HepG2 (cell line): ENCODE measurements around the gene KCNMA1. TPM values are rescaled to one million over a fixed set of nuclear protein-coding genes. Genes with fewer than 3 reads are reported as not detected.

Experiments
- ATAC-seq: fragments of 200-7000 bp; cut with Tn5 transposase; 3 replicates; pipeline ENCODE4 v1.9.1; 2020; ENCODE audit warnings: mild to moderate bottlenecking, moderate library complexity
- BruUV-seq: library from RNA; stranded (reverse); fragments of 400-500 nt; replicated peaks from 2 replicates; lab custom pipeline; 2021; lab: Mats Ljungman, UMichigan
- CTCF ChIA-PET: fragments of 300-600 bp; formaldehyde crosslinking; extraction: SDS; loops from one replicate; lab custom pipeline; 2021; ENCODE audit warnings: low total read pairs, inconsistent platforms, low intra/inter-chr PET ratio; lab: Yijun Ruan, JAX
- POLR2A ChIA-PET: fragments of 350-600 bp; sonication (Branson Sonifier 250); formaldehyde crosslinking; loops from one replicate; lab custom pipeline; 2020; ENCODE audit warnings: antibody characterized with exemption, inconsistent platforms; lab: Yijun Ruan, JAX
- DNase-seq: peaks from one replicate; pipeline ENCODE4 v3.0.0-alpha.2; 2015; ENCODE audit warnings: low spot score
- FAIRE-seq: peaks from 3 replicates; lab custom pipeline; 2011; peaks lifted over from hg19 to GRCh38; lab: Jason Lieb, UNC
- H2AFZ ChIP-seq: one replicate; pipeline ENCODE4 v1.6.1; 2011; ENCODE audit warnings: low read length, inconsistent platforms
- H3K27ac ChIP-seq: fragments of 300-600 bp; 3 replicates; pipeline ENCODE4 v1.8.0; 2011; ENCODE audit warnings: mixed run types, mild to moderate bottlenecking, mixed read lengths, low read length, inconsistent platforms; ENCODE audit not compliant: insufficient read depth; ENCODE audit errors: extremely low read length
- H3K27me3 ChIP-seq, 2 experiments: fragments of 200-600 bp in 1 of 2; 2 replicates in 1 of 2; 3 replicates in 1 of 2; pipeline versions ENCODE4 v1.6.0 to v1.8.0; 2011; ENCODE audit warnings: low read length in 2 of 2, mild to moderate bottlenecking in 2 of 2, moderate library complexity in 2 of 2, inconsistent platforms in 1 of 2; ENCODE audit not compliant: insufficient read depth in 2 of 2, control insufficient read depth in 1 of 2
- H3K36me3 ChIP-seq, 2 experiments: fragments of 200-600 bp in 1 of 2; replicated peaks in 1 of 2; 2 replicates in 1 of 2; 3 replicates in 1 of 2; pipeline versions ENCODE4 v1.5.1 to v1.8.0; 2011; ENCODE audit warnings: low read length in 2 of 2, inconsistent platforms in 1 of 2; ENCODE audit not compliant: insufficient read depth in 2 of 2, control insufficient read depth in 1 of 2
- H3K4me1 ChIP-seq: 2 replicates; pipeline ENCODE4 v1.5.1; 2012; ENCODE audit warnings: low read length, inconsistent platforms; ENCODE audit not compliant: insufficient read depth
- H3K4me2 ChIP-seq: 2 replicates; pipeline ENCODE4 v1.6.0; 2011; ENCODE audit warnings: low read depth, low read length, inconsistent platforms
- H3K4me3 ChIP-seq, 3 experiments: fragments of 200-600 bp in 1 of 3; sonication (generic), shearing (Covaris generic) in 1 of 3; replicated peaks in 1 of 3; 2 replicates each; pipeline ENCODE4 v1.5.1; 2011 to 2016; ENCODE audit warnings: low read length in 3 of 3, inconsistent platforms in 2 of 3, low read depth in 2 of 3, mild to moderate bottlenecking in 2 of 3, control low read depth in 1 of 3, mixed read lengths in 1 of 3; ENCODE audit not compliant: insufficient read depth in 1 of 3
- H3K79me2 ChIP-seq: one replicate; pipeline ENCODE4 v1.6.1; 2011; ENCODE audit warnings: low read length, inconsistent platforms; ENCODE audit not compliant: insufficient read depth
- H3K9ac ChIP-seq: 2 replicates; pipeline ENCODE4 v1.6.0; 2011; ENCODE audit warnings: mild to moderate bottlenecking, low read depth, low read length, inconsistent platforms; ENCODE audit not compliant: insufficient read depth
- H3K9me3 ChIP-seq: 2 replicates; pipeline ENCODE4 v1.5.1; 2012; ENCODE audit warnings: mild to moderate bottlenecking, low read length
- H4K20me1 ChIP-seq: 2 replicates; pipeline ENCODE4 v1.6.0; 2011; ENCODE audit warnings: inconsistent platforms, mild to moderate bottlenecking, low read length, moderate library complexity; ENCODE audit not compliant: insufficient read depth
- DR1 ChIP-seq: sonication (generic); formaldehyde crosslinking; IDR thresholded peaks from 2 replicates; pipeline ENCODE4 v1.8.0; 2021; ENCODE audit warnings: mild to moderate bottlenecking, missing genetic modification reagents, inconsistent platforms
- FOXK2 ChIP-seq: fragments of 450-650 bp; IDR thresholded peaks from 2 replicates; pipeline ENCODE4 v1.6.1; 2016
- GABPA ChIP-seq, 2 experiments: IDR thresholded peaks; 2 replicates each; pipeline ENCODE4 v1.6.1; 2011 to 2016; ENCODE audit warnings: low read depth in 2 of 2, low read length in 1 of 2, missing biosample characterization in 1 of 2, missing genetic modification characterization in 1 of 2
- HNF4A ChIP-seq: sonication (generic); formaldehyde crosslinking; IDR thresholded peaks from 2 replicates; pipeline ENCODE4 v1.4.0; 2020; ENCODE audit warnings: missing genetic modification reagents
- HOXA3 ChIP-seq: sonication (generic); formaldehyde crosslinking; IDR thresholded peaks from 2 replicates; pipeline ENCODE4 v1.5.0; 2020; ENCODE audit warnings: missing genetic modification reagents
- MEIS1 ChIP-seq: sonication (generic); formaldehyde crosslinking; IDR thresholded peaks from 2 replicates; pipeline ENCODE4 v1.9.0; 2021; ENCODE audit warnings: mild to moderate bottlenecking, missing genetic modification reagents, moderate library complexity, borderline replicate concordance
- MLLT10 ChIP-seq: sonication (generic); formaldehyde crosslinking; IDR thresholded peaks from 2 replicates; pipeline ENCODE4 v1.4.0; 2020; ENCODE audit warnings: missing genetic modification reagents
- PLRG1 ChIP-seq: fragments of 450-650 bp; conservative IDR thresholded peaks from 2 replicates; pipeline ENCODE4 v1.6.1; 2016
- POLR2A ChIP-seq, 2 experiments: IDR thresholded peaks; 2 replicates each; pipeline ENCODE4 v1.6.1; 2011; ENCODE audit warnings: low read depth in 2 of 2, low read length in 2 of 2, mild to moderate bottlenecking in 1 of 2, moderate library complexity in 1 of 2; ENCODE audit not compliant: insufficient read depth in 1 of 2
- SMAD9 ChIP-seq: sonication (generic); formaldehyde crosslinking; IDR thresholded peaks from 2 replicates; pipeline ENCODE4 v1.5.1; 2020; ENCODE audit warnings: mild to moderate bottlenecking, missing genetic modification reagents
- TARDBP ChIP-seq: sonication (generic); formaldehyde crosslinking; IDR thresholded peaks from 2 replicates; pipeline ENCODE4 v1.8.0; 2022; ENCODE audit warnings: mild to moderate bottlenecking, missing genetic modification reagents
- YY1 ChIP-seq: IDR thresholded peaks from 2 replicates; pipeline ENCODE4 v1.6.1; 2011; ENCODE audit warnings: low read length, low read depth, moderate library complexity, mild to moderate bottlenecking; ENCODE audit not compliant: insufficient read depth, insufficient replicate concordance
- ZBTB8A ChIP-seq: sonication (generic); formaldehyde crosslinking; IDR thresholded peaks from 2 replicates; pipeline ENCODE4 v1.4.0; 2020; ENCODE audit warnings: mild to moderate bottlenecking, low read depth, missing genetic modification reagents, borderline replicate concordance
- ZIK1 ChIP-seq: sonication (generic); formaldehyde crosslinking; IDR thresholded peaks from 2 replicates; pipeline ENCODE4 v1.5.0; 2020; ENCODE audit warnings: mild to moderate bottlenecking, low read depth, missing genetic modification reagents, borderline replicate concordance
- ZNF138 ChIP-seq: sonication (generic); formaldehyde crosslinking; IDR thresholded peaks from 2 replicates; pipeline ENCODE4 v1.5.0; 2020; ENCODE audit warnings: mild to moderate bottlenecking, low read depth, missing genetic modification reagents
- ZNF225 ChIP-seq: sonication (generic); formaldehyde crosslinking; IDR thresholded peaks from 2 replicates; pipeline ENCODE4 v1.4.0; 2020; ENCODE audit warnings: mild to moderate bottlenecking, missing genetic modification reagents
- ZNF24 ChIP-seq: fragments of 450-650 bp; IDR thresholded peaks from 2 replicates; pipeline ENCODE4 v1.6.1; 2017; ENCODE audit warnings: antibody characterized with exemption, mild to moderate bottlenecking
- ZNF614 ChIP-seq: IDR thresholded peaks from 2 replicates; pipeline ENCODE4 v1.6.1; 2018; ENCODE audit warnings: missing biosample characterization, missing genetic modification reagents, inconsistent platforms, borderline replicate concordance
- WGBS: methylation state at CpG from one replicate; pipeline ENCODE4 v1.1.6; 2017; ENCODE audit warnings: low lambda C conversion rate; 5-methylcytosine and 5-hydroxymethylcytosine counted together
- in situ Hi-C: cut with HindIII; loops from 2 replicates; pipeline ENCODE4 v1.10.0; 2017; ENCODE audit warnings: low pct_unique_long_range_greater_than_20kb; ENCODE audit not compliant: extremely low pct_ligation_motif_present
- intact Hi-C: fragments of 100-400 bp; cut with micrococcal nuclease; formaldehyde crosslinking; loops from one replicate; pipeline ENCODE4 v1.10.0; 2022; ENCODE audit not compliant: unreplicated experiment
- polyA plus RNA-seq, 8 experiments: library from polyadenylated mRNA; depleted of rRNA in 3 of 8; stranded (reverse) in 7 of 8; unstranded in 1 of 8; fragments of >200 nt; fragmentation: Illumina TruSeq in 4 of 8; extraction: Trizol in 4 of 8; gene quantifications; 2 replicates each; pipeline versions ENCODE4 v1.2.1 to v1.2.3, GENCODE V29; 2011 to 2016; ENCODE audit warnings: low read depth in 4 of 8, missing spikeins in 1 of 8, mixed read lengths in 1 of 8; ENCODE audit not compliant: insufficient read depth in 1 of 8
- total RNA-seq, 5 experiments: library from RNA; depleted of rRNA; stranded (reverse); fragments of >200 nt; fragmentation: Illumina TruSeq; extraction: Trizol; gene quantifications; 2 replicates each; pipeline ENCODE4 v1.2.3, GENCODE V29; 2016; ENCODE audit warnings: low read depth in 1 of 5
- TF ChIP-seq, protein P1 (sequence below): sonication (generic); formaldehyde crosslinking; IDR thresholded peaks from 2 replicates; pipeline ENCODE4 v1.4.0; 2020; ENCODE audit warnings: low read depth, missing genetic modification reagents
- TF ChIP-seq, protein P2 (sequence below): fragments of 450-650 bp; IDR thresholded peaks from 2 replicates; pipeline ENCODE4 v1.6.1; 2016

Gene KCNMA1
- total and polyA plus RNA-seq, 2 of the 13 experiments (the other 11 are each of a cell fraction or from before 2014, with no cell fraction given), result 0.02 TPM; not detected in 1

DNA sequence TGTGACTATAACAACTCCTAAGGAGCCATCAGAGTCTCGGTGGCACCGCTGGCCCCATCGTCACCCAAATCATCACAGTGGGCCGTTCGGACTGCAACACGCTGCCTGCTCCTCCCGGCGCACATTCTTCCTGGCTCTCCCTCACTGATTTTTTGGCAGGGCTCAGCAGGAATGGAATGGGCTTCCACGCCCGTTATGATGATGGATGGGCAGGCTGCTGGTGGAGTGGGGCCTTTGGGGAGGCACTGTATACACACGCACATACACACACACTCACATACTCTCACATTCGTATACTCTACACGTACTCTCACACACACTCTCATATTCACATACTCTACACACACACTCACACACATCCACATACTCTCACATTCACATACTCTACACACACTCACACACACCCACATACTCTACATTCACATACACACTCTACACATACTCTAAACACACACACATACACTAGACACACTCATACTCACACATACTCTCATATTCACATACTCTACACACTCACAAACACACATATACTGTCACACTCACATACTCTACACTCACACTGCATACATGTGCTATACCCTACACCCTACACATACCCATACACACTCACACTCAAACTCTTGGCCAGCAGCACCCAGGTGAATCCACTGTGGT lies 99.8 kb downstream of the KCNMA1 start (continued):
- TF ChIP-seq, protein P1, sequence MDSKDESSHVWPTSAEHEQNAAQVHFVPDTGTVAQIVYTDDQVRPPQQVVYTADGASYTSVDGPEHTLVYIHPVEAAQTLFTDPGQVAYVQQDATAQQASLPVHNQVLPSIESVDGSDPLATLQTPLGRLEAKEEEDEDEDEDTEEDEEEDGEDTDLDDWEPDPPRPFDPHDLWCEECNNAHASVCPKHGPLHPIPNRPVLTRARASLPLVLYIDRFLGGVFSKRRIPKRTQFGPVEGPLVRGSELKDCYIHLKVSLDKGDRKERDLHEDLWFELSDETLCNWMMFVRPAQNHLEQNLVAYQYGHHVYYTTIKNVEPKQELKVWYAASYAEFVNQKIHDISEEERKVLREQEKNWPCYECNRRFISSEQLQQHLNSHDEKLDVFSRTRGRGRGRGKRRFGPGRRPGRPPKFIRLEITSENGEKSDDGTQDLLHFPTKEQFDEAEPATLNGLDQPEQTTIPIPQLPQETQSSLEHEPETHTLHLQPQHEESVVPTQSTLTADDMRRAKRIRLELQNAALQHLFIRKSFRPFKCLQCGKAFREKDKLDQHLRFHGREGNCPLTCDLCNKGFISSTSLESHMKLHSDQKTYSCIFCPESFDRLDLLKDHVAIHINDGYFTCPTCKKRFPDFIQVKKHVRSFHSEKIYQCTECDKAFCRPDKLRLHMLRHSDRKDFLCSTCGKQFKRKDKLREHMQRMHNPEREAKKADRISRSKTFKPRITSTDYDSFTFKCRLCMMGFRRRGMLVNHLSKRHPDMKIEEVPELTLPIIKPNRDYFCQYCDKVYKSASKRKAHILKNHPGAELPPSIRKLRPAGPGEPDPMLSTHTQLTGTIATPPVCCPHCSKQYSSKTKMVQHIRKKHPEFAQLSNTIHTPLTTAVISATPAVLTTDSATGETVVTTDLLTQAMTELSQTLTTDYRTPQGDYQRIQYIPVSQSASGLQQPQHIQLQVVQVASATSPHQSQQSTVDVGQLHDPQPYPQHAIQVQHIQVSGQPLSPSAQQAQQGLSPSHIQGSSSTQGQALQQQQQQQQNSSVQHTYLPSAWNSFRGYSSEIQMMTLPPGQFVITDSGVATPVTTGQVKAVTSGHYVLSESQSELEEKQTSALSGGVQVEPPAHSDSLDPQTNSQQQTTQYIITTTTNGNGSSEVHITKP (CRISPR knock-in tag), result no peak
- TF ChIP-seq PLRG1 (0 out of 2 replicates have a peak, but pooled peaks have one; percentile 47), HNF4A (CRISPR knock-in tag) (no peak), FOXK2 (0 out of 2 replicates have a peak, but pooled peaks have one; percentile 28), ZNF24 (no peak)
- TF ChIP-seq, protein P2, sequence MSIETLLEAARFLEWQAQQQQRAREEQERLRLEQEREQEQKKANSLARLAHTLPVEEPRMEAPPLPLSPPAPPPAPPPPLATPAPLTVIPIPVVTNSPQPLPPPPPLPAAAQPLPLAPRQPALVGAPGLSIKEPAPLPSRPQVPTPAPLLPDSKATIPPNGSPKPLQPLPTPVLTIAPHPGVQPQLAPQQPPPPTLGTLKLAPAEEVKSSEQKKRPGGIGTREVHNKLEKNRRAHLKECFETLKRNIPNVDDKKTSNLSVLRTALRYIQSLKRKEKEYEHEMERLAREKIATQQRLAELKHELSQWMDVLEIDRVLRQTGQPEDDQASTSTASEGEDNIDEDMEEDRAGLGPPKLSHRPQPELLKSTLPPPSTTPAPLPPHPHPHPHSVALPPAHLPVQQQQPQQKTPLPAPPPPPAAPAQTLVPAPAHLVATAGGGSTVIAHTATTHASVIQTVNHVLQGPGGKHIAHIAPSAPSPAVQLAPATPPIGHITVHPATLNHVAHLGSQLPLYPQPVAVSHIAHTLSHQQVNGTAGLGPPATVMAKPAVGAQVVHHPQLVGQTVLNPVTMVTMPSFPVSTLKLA, result peak; percentile 17; the same call in 1 of the 2 replicates
- TF ChIP-seq, all 625 proteins: peak for 7

GRCh38 chr10:77537071-77537470 lies 100.5 kb downstream of the KCNMA1 start:
- Histone ChIP-seq H3K4me2 (no peak overlapping the region), H4K20me1 (no peaks in the 10 kb centered on the region), H3K9ac (no peak overlapping the region), H3K4me1 (no peaks in the 10 kb centered on the region), H2AFZ (no peak overlapping the region), H3K27ac (no peak overlapping the region), H3K4me3 (no peak overlapping the region), H3K79me2 (no peaks in the 10 kb centered on the region), H3K9me3 (no peaks in the 10 kb centered on the region), H3K27me3 (peaks cover 0 to 4% of the 10 kb centered on the region in 2 experiments; a peak in 2 of 5 replicates), H3K36me3 (no peaks in the 10 kb centered on the region)
- ATAC-seq, result no peak
- FAIRE-seq, result no peak
- DNase-seq, result no peak
- WGBS, result 5% methylated on average over 2 of the region's 2 CpGs
- intact Hi-C loops, result no loop called here
- ChIA-PET POLR2A (no interaction called here), CTCF (no interaction called here)
- BruUV-seq, result no TSS peak
- in situ Hi-C loops, result no loop called here
- no peak for TF ChIP-seq MLLT10 (CRISPR knock-in tag)
- no peak for TF ChIP-seq ZIK1 (CRISPR knock-in tag)
- TF ChIP-seq ZBTB8A, result no peak
- no peak for TF ChIP-seq YY1
- TF ChIP-seq TARDBP (CRISPR knock-in tag), result no peak
- TF ChIP-seq SMAD9, result no peak
- no peak for TF ChIP-seq POLR2A (IDR thresholded peaks at IDR 0.05; ENCODE audit: insufficient read depth in 1 of 2, low read depth in 2 of 2, low read length in 2 of 2)
- no peak for TF ChIP-seq ZNF614 (CRISPR knock-in tag)
- no peak for TF ChIP-seq HOXA3 (CRISPR knock-in tag)
- TF ChIP-seq ZNF225, result no peak
- TF ChIP-seq MEIS1 (CRISPR knock-in tag), result no peak
- TF ChIP-seq DR1, result no peak
- TF ChIP-seq ZNF138, result no peak
- TF ChIP-seq GABPA (IDR thresholded peaks at IDR 0.05; ENCODE audit: low read depth, low read length), result no peak
- TF ChIP-seq GABPA (CRISPR knock-in tag; IDR thresholded peaks at IDR 0.05; ENCODE audit: low read depth), result no peak
